Left forelimb (tissue), 1 donor: ENCODE data around the gene ZNF697.
"Not testable (repeated sequence)": the region's sequence is repeated elsewhere in the genome, so short reads cannot be mapped to it uniquely, and the experiment has no call there.

Experiments used
- DNase-seq: peaks from one replicate; pipeline ENCODE4 v3.0.0-alpha.2; 2018; ENCODE audit warnings: low spot score

ZNF697 gene

GRCh38 chr1:119631433-119632102 is 16.5 kb downstream of the ZNF697 start:
- peak; percentile 91 for DNase-seq

DNA sequence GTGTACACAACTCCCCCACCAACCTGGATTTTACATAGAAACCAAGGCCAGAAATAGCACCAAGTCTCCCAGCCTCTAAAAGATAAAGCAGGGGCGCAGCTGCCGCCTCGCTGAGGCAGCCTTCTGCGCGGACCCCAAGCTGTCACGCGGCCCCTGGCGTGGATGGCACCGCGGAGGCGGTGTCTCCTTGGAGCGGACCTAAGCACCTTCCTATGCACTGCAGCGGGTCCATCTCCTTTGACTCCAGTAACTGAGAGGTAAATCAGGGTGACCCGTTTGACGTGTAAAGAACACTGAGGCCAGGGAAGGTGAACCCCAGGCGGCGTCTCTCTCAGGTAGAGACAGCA is 17.0 kb downstream of the ZNF697 start:
- DNase-seq, result no peak

DNA sequence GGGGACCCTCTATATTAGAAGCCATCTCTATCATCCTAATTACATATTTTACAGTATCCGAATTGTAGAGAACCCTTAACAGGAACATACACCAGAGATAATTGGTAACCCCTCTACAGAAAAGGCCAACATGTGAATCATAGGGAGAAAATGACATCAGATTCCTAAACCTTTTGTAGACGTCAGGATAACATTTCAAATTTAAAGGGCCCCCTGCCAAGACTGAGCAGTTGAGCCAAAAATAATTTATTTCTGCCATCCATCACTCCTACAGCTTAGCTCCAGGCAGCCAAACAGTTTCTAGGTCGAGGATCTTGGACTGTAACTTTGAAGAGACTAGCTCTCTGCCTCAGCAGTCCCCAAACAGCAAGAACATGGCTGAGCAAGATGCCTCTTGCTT is 21.2 kb downstream of the ZNF697 start:
- DNase-seq, result no peak

GRCh38 chr1:119626011-119626545 is 22.0 kb downstream of the ZNF697 start:
- DNase-seq, result no peak

- no peak for DNase-seq
These were observed 24.4 kb downstream of the ZNF697 start for GRCh38 chr1:119623678-119624077.

- DNase-seq, result no peak
These were observed 24.9 kb downstream of the ZNF697 start for GRCh38 chr1:119623193-119623515.

DNA sequence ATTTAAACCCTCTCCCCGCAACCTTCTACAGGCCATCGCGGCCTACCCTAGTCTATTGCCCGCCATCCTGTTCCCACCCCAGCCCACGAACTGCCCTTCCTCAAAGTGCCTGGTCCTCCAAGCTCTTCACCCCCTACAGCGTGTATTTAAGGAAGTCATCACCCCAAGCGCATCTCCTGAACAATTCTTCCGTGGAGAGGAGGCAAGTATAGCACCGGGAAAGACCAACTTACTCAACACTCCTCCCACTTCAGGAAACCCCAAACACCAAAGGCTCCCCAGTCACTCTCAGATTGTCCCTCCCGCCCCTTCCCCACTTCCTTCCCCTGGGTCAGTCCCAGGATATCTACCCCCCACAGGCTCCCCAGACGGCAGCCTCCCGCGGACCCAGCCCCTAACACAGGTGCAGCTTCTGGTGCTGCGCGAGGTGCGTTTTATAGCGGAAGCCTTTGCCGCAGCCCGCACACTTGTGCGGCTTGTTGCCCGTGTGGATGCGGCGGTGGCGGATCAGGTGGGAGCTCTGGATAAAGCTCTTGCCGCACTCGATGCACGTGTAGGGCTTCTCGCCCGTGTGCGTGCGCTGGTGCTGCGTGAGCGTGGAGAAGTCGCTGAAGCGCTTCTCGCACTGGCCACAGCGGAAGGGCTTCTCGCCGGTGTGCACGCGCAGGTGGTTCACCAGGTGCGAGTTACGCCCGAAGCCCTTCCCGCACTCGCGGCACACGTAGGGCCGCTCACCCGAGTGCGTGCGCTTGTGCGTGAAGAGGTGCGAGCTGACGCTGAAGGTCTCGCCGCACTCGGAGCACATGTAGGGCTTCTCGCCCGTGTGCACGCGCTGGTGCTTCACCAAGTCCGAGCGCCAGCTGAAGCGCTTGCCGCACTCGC is 25.5 kb downstream of the ZNF697 start:
- no peak for DNase-seq

DNA sequence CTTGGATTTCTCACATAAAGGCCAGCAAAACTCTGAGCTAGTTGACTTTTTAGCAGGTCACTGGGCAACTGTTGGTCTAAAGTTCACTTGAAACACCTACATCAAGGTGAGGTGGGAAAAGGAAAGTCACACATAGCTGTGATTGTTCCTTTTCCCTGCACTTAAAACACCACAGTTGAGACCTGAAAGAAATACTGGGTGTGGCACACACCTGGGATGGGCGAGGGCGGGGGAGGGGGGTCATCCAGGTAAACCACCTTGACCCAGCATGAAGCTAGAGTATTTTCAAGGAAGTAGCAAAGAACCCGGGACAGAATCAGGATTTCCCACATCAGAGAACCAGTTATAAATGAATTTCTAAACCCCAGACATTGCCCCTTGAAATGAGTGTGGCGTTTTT is 26.4 kb downstream of the ZNF697 start:
- DNase-seq, result no peak

GRCh38 chr1:119617751-119618691 is 30.0 kb downstream of the ZNF697 start:
- DNase-seq, result no peak

DNA sequence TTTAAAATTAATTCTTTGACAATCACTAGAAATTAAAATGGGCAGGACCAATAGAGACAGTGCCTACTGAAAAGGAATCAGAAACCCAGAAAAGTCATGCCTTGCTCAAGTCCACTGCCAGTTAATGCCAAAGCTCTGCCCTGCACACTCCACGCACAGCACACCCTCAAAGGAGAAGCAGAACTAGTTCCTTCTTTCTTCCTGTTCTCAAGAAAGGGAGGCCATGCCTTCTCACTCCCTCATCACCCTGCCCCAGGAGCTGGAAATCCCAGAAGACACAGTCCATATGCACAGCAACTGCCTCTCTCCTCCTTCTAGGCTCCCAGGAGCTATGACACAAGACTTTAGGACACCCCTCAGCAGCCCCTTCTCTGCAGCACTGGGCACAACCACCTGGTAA is 31.3 kb downstream of the ZNF697 start:
- DNase-seq, result not testable (repeated sequence)

DNA sequence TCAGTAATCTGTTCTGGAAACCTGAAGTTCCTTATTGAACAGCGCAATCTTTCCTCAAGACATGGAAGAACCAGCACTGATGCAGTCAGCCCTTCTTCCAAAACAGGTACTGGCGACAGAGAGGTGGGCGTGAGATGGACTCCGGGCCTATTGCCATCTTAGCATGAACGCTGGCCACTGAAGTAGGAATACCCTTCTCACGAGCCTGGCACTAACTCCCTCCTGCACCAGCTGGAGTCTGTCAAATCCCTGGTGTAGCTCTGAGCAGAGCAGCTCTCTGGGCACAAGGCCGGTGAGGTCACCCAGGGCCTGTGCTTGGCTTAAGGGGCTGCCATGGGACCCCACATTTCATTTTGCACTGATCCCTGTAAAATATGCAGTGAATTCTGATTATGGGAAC is 33.0 kb downstream of the ZNF697 start:
- not testable (repeated sequence) for DNase-seq

- peak; percentile 86 for DNase-seq
These were observed 34.0 kb downstream of the ZNF697 start for GRCh38 chr1:119613769-119614720.

DNA sequence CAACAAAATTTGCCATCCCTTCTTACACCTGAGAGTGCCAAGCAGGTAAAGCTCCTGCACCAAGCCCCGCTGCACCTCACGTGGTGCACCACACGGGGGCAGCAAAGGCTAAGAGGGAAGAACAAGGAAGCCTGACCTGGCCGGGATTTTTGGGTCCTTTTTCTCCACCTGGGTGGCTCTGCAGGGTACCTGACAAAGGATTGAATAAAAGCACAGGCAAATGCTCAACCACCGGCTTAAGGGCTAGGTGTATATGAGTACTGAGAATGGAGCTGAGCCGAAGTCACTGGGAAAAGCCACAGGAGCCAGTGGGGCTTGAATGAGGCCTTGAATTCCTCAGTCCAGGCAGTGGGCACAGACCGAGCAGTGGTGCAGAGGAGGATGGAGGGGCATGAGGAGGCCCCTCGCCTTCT is 36.4 kb downstream of the ZNF697 start:
- DNase-seq, result no peak

- not testable (repeated sequence) for DNase-seq
These were observed 39.2 kb downstream of the ZNF697 start for GRCh38 chr1:119608816-119609215.

DNA sequence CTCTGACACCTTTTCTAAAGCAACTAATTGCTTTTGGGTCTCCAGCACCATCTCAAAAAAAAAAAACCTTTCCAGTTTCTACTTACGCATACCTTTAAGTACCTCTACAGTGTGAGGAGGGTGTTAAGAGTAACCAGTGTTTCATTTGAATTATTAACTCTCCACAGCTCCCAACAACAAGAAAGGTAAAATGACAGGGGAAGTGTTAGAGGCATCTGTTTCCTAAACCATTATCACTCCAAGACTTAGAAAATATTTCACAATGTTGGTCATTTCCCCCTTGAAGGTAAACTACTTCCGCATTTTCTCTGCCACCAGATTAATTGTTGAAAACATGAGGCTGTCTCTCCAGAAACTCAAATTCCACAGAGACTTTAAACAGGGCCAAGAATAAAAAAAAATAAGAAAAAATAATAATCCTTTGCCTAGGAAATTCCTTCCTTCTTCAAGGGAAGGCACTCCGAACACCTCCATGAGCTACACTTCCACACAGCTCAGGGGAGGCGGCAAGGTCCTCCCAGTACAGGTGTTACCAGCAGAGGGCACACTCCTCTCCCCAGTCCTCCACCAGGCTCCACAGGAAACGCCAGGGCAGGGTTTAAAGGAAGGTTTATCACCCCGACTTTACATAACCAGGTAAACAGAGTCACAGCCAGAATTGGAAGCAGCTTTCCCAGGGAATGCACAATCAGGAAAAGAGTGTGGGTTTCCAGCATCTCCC is 40.8 kb downstream of the ZNF697 start:
- DNase-seq, result not testable (repeated sequence)

GRCh38 chr1:119606394-119606793 is 41.7 kb downstream of the ZNF697 start:
- DNase-seq, result no peak

GRCh38 chr1:119605686-119606085 is 42.4 kb downstream of the ZNF697 start:
- no peak for DNase-seq

DNA sequence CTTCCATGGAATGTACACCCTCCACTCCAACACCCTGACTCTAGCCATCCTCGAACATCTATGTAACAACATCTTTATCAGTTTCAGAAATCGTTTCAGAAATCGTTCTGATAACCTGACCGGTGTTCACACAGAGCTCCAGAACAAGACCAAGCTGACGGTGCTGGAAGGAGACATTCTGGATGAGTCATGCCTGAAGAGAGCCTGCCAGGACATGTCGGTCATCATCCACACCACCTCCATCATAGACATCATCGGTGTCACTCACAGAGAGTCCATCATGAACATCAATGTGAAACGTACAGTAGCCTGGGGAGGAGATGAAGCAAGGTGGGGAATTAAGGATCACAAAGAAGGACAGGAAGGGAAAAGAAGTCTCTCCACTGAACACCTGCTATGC is 43.0 kb downstream of the ZNF697 start:
- not testable (repeated sequence) for DNase-seq

- no peak for DNase-seq
These were observed 44.4 kb downstream of the ZNF697 start for GRCh38 chr1:119603695-119604094.

DNA sequence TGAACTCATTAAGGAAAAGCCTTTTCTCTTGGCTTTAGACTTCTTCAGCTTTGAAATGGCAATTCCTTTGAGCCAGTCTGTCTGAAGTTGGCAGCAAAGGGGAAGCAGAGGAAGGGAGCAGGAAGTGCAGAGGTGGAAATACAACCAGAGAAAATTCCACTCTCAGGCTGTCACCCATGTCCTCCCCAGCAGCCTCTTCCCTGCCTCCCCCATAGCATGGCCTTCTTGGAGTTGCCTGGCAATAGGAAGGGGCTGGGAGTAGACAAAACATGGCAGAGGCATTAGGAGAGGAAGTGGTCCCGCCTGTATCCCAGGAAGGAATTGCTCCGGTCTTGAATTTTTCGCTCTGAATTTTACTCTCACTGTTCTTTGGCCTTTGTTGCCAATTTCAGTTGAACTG is 44.8 kb downstream of the ZNF697 start:
- not testable (repeated sequence) for DNase-seq
